ENCODE measurements around the gene CYP39A1. TPM values are rescaled to one million over a fixed set of nuclear protein-coding genes. Genes with fewer than 3 reads are reported as not detected.

Gene CYP39A1
- total RNA-seq, 1 donor = 2.6 TPM

- TF ChIP-seq CTCF (IDR thresholded peaks at IDR 0.05; ENCODE audit: insufficient read depth, low read depth, low read length) = no peak
- H3K4me3 ChIP-seq (ENCODE audit: low read depth, low read length) = no peak overlapping the region
- no peak for DNase-seq (ENCODE audit: low read depth)
Observed at GRCh38 chr6:46667377-46667776, 14.8 kb upstream of the CYP39A1 start.

- no peak overlapping the region for H3K4me3 ChIP-seq (ENCODE audit: low read depth, low read length)
- no peak for TF ChIP-seq CTCF (IDR thresholded peaks at IDR 0.05; ENCODE audit: insufficient read depth, low read depth, low read length)
- DNase-seq (ENCODE audit: low read depth) = no peak
Observed at GRCh38 chr6:46661483-46661882, 8.9 kb upstream of the CYP39A1 start.

- H3K4me3 ChIP-seq (ENCODE audit: low read depth, low read length) = no peak overlapping the region
- DNase-seq (ENCODE audit: low read depth) = no peak
- TF ChIP-seq CTCF (IDR thresholded peaks at IDR 0.05; ENCODE audit: insufficient read depth, low read depth, low read length) = no peak
Observed at GRCh38 chr6:46657642-46658041, 5.0 kb upstream of the CYP39A1 start.

GRCh38 chr6:46655803-46656202 is 3.2 kb upstream of the CYP39A1 start:
- DNase-seq (ENCODE audit: low read depth) = no peak
- no peak overlapping the region for H3K4me3 ChIP-seq (ENCODE audit: low read depth, low read length)
- peak; percentile 40 for TF ChIP-seq CTCF (IDR thresholded peaks at IDR 0.05; ENCODE audit: insufficient read depth, low read depth, low read length)

GRCh38 chr6:46653439-46654195 is 999 bp upstream of the CYP39A1 start:
- no peak for DNase-seq (ENCODE audit: low read depth)
- H3K4me3 ChIP-seq (ENCODE audit: low read depth, low read length) = peak overlapping the region; percentile 78
- no peak for TF ChIP-seq CTCF (IDR thresholded peaks at IDR 0.05; ENCODE audit: insufficient read depth, low read depth, low read length)

GRCh38 chr6:46652232-46652602 is 401 bp downstream of the CYP39A1 start:
- H3K4me3 ChIP-seq (ENCODE audit: low read depth, low read length) = peak overlapping the region; percentile 78
- DNase-seq (ENCODE audit: low read depth) = no peak
- TF ChIP-seq CTCF (IDR thresholded peaks at IDR 0.05; ENCODE audit: insufficient read depth, low read depth, low read length) = no peak

GRCh38 chr6:46651816-46652215 is 802 bp downstream of the CYP39A1 start:
- TF ChIP-seq CTCF (IDR thresholded peaks at IDR 0.05; ENCODE audit: insufficient read depth, low read depth, low read length) = no peak
- H3K4me3 ChIP-seq (ENCODE audit: low read depth, low read length) = peak overlapping the region; percentile 78
- no peak for DNase-seq (ENCODE audit: low read depth)
